ENCODE results near the gene USP36.

USP36 gene

GRCh38 chr17:78839762-78840529 lies 668 bp downstream of the USP36 start:
- TF ChIP-seq ZBTB7A (IDR thresholded peaks at IDR 0.05; ENCODE audit: low read depth), result no peak; the same call in 1 of the 2 replicates
- TF ChIP-seq FOXM1 (IDR thresholded peaks at IDR 0.05; ENCODE audit: borderline replicate concordance, low read depth), result no peak
- no peak for TF ChIP-seq EP300 (IDR thresholded peaks at IDR 0.05; ENCODE audit: borderline replicate concordance)
- no peak for TF ChIP-seq NFIC (IDR thresholded peaks at IDR 0.05)
- no peak for TF ChIP-seq USF1 (IDR thresholded peaks at IDR 0.05)
- TF ChIP-seq REST (IDR thresholded peaks at IDR 0.05; ENCODE audit: low read depth), result no peak
- no peak for TF ChIP-seq EGR1 (IDR thresholded peaks at IDR 0.05)
- TF ChIP-seq TAF1 (IDR thresholded peaks at IDR 0.05; ENCODE audit: low read depth), result no peak
- TF ChIP-seq RAD21 (IDR thresholded peaks at IDR 0.05; ENCODE audit: low read depth), result no peak
- no peak for TF ChIP-seq TEAD4 (IDR thresholded peaks at IDR 0.05)
- no peak for TF ChIP-seq YY1 (IDR thresholded peaks at IDR 0.05; ENCODE audit: low read depth)
- TF ChIP-seq TCF12 (IDR thresholded peaks at IDR 0.05; ENCODE audit: low read depth), result no peak
- no peak for TF ChIP-seq CREB1 (IDR thresholded peaks at IDR 0.05; ENCODE audit: low read depth)
- no peak for TF ChIP-seq MAX (IDR thresholded peaks at IDR 0.05)
- no peak for TF ChIP-seq CEBPB (IDR thresholded peaks at IDR 0.05)

- TF ChIP-seq RAD21 (IDR thresholded peaks at IDR 0.05; ENCODE audit: low read depth) (no peak), ZBTB7A (IDR thresholded peaks at IDR 0.05; ENCODE audit: low read depth) (no peak), TAF1 (IDR thresholded peaks at IDR 0.05; ENCODE audit: low read depth) (no peak), CEBPB (IDR thresholded peaks at IDR 0.05) (no peak), TCF12 (IDR thresholded peaks at IDR 0.05; ENCODE audit: low read depth) (no peak), NFIC (IDR thresholded peaks at IDR 0.05) (no peak), USF1 (IDR thresholded peaks at IDR 0.05) (no peak)
Observed at GRCh38 chr17:78839235-78839761, 1.3 kb downstream of the USP36 start.

GRCh38 chr17:78838574-78839005 lies 2.0 kb downstream of the USP36 start:
- TF ChIP-seq REST (IDR thresholded peaks at IDR 0.05; ENCODE audit: low read depth) (no peak), CEBPB (IDR thresholded peaks at IDR 0.05) (no peak), RAD21 (IDR thresholded peaks at IDR 0.05; ENCODE audit: low read depth) (no peak), CREB1 (IDR thresholded peaks at IDR 0.05; ENCODE audit: low read depth) (no peak), USF1 (IDR thresholded peaks at IDR 0.05) (no peak), MAX (IDR thresholded peaks at IDR 0.05) (no peak), NFIC (IDR thresholded peaks at IDR 0.05) (no peak), YY1 (IDR thresholded peaks at IDR 0.05; ENCODE audit: low read depth) (no peak), TAF1 (IDR thresholded peaks at IDR 0.05; ENCODE audit: low read depth) (no peak)

GRCh38 chr17:78836420-78837021 lies 4.1 kb downstream of the USP36 start:
- no peak for TF ChIP-seq EGR1 (IDR thresholded peaks at IDR 0.05)
- no peak for TF ChIP-seq USF1 (IDR thresholded peaks at IDR 0.05)
- no peak for TF ChIP-seq TCF12 (IDR thresholded peaks at IDR 0.05; ENCODE audit: low read depth)
- no peak for TF ChIP-seq YY1 (IDR thresholded peaks at IDR 0.05; ENCODE audit: low read depth)
- TF ChIP-seq ZBTB7A (IDR thresholded peaks at IDR 0.05; ENCODE audit: low read depth), result no peak
- no peak for TF ChIP-seq EP300 (IDR thresholded peaks at IDR 0.05; ENCODE audit: borderline replicate concordance)
- no peak for TF ChIP-seq NFIC (IDR thresholded peaks at IDR 0.05)
- no peak for TF ChIP-seq CEBPB (IDR thresholded peaks at IDR 0.05)
- TF ChIP-seq RAD21 (IDR thresholded peaks at IDR 0.05; ENCODE audit: low read depth), result no peak
- TF ChIP-seq TEAD4 (IDR thresholded peaks at IDR 0.05), result no peak
- TF ChIP-seq CREB1 (IDR thresholded peaks at IDR 0.05; ENCODE audit: low read depth), result no peak
- no peak for TF ChIP-seq FOXM1 (IDR thresholded peaks at IDR 0.05; ENCODE audit: borderline replicate concordance, low read depth)

Data from Ishikawa (cell line).